GM21723 (cell line): ENCODE measurements around the gene NCOA1.

ENCODE experiments used
- ATAC-seq: cut with Tn5 transposase; IDR thresholded peaks from one replicate; pipeline ENCODE4 v1.9.1; 2021; ENCODE audit warnings: mild to moderate bottlenecking, moderate library complexity; ENCODE audit not compliant: unreplicated experiment

NCOA1 gene

DNA sequence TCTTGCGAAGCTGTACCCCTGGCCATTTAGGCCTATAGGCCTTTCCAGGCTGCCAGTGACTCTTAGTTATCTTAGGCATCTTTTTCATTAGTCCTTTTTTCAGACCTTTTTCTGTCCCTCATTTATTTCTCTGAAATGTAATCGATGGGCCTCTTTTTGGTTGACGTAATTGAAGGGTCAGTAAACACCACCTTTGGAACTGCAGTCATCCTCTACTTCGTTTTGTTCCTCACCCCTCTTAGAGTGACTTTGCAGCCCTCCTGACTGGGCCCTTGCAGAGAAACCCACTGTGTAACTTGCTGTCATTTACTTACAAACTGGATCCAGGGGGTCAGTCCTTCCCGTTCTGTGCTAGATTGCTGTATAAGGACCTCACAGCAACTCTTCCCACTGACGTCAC, 325.4 kb downstream of the NCOA1 start:
- ATAC-seq = no peak

GRCh38 chr2:24816884-24817283, 325.8 kb downstream of the NCOA1 start:
- ATAC-seq = no peak

DNA sequence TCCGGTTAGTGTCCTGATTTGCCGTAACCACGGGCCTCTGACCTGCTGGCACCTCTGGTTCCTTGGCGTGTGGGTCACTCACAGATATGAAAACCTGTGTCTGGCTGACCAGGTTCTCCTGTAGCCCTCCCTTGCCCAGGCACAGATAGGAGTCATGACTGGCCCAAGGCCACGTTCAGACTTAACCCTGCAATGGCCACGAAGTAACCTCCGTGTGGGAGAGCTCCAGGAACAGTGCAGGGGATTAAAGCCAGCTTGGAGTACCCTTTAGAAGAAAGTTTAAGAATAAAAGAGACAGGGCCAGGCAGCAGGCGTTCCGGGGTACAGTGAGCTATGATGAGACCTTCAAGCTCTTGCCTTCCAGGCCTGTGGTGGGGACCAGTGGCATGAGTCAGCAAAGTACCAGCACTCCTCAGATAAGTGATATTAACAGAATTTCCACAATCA, 327.7 kb downstream of the NCOA1 start:
- no peak for ATAC-seq

- no peak for ATAC-seq
Observed at GRCh38 chr2:24819442-24820174, 328.6 kb downstream of the NCOA1 start.

GRCh38 chr2:24820175-24820513, 329.1 kb downstream of the NCOA1 start:
- ATAC-seq = no peak
